Prostate gland (tissue), 2 donors: ENCODE measurements around the gene PFDN1.

Experiments
- POLR2A ChIP-seq: fragments of 450-650 bp; IDR thresholded peaks from one replicate; pipeline ENCODE4 v1.6.1; 2016; ENCODE audit warnings: antibody characterized with exemption, mild to moderate bottlenecking
- POLR2AphosphoS5 ChIP-seq: sonication (generic); formaldehyde crosslinking; IDR thresholded peaks from one replicate; pipeline ENCODE4 v1.6.1; 2017; ENCODE audit warnings: antibody characterized with exemption
- TF ChIP-seq, protein P1 (sequence below), 4 experiments: fragments of 200-600 bp in 2 of 4; fragments of 450-650 bp in 2 of 4; sonication (generic) in 2 of 4; IDR thresholded peaks; 1 replicate in 3 of 4; 2 replicates in 1 of 4; pipeline ENCODE4 v1.5.1; 2016 to 2019; ENCODE audit warnings: antibody characterized with exemption in 4 of 4, mild to moderate bottlenecking in 2 of 4, moderate library complexity in 2 of 4

DNA sequence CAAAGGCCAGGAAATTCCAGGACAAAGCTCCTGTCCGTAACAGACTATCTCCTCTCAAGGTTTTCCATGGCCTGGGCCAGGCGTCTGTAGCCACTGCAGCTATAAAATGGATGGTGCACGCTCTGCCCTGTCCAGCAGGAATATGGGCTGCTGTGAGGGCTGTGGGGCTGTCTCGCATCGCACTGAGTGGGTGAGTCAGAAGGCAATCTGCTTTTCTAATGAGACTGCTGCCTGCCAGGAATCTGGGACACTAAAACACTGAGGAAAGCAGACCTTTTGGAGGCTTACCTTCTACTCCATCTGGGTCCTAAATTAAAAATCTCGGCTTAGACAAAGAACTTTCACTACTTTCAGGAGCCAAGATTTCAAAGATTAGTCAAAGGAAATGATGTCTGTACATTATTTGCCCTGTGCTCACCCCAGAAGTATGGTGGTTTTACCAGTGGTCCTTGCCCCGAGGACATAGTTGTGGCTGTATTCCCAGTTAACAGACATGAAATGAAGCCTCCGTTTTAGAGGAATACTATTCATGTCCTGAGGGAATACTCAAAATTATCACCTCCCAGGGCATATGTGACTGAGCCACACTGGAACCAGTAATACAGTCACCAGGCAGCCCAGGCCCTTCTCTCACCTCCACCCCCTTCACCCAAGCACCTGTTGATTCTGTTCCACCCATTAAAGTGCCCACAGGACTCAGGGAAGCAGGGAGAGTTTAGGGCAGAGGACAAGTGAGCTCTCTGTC, 56.4 kb downstream of the PFDN1 start:
- TF ChIP-seq, protein P1, sequence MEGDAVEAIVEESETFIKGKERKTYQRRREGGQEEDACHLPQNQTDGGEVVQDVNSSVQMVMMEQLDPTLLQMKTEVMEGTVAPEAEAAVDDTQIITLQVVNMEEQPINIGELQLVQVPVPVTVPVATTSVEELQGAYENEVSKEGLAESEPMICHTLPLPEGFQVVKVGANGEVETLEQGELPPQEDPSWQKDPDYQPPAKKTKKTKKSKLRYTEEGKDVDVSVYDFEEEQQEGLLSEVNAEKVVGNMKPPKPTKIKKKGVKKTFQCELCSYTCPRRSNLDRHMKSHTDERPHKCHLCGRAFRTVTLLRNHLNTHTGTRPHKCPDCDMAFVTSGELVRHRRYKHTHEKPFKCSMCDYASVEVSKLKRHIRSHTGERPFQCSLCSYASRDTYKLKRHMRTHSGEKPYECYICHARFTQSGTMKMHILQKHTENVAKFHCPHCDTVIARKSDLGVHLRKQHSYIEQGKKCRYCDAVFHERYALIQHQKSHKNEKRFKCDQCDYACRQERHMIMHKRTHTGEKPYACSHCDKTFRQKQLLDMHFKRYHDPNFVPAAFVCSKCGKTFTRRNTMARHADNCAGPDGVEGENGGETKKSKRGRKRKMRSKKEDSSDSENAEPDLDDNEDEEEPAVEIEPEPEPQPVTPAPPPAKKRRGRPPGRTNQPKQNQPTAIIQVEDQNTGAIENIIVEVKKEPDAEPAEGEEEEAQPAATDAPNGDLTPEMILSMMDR (IDR thresholded peaks at IDR 0.05), result no peak
- no peak for TF ChIP-seq POLR2A
- TF ChIP-seq POLR2AphosphoS5, result no peak
